Skin epidermis (tissue), 12 donors: ENCODE results near the gene FAT3.

Experiments used
- H3K27ac ChIP-seq, 21 experiments: fragments of 200-600 bp; sonication (generic) in 11 of 21; one replicate each; pipeline ENCODE4 v1.5.0; 2020; ENCODE audit warnings: mild to moderate bottlenecking in 3 of 21, inconsistent platforms in 2 of 21, moderate library complexity in 2 of 21
- H3K4me3 ChIP-seq, 7 experiments: fragments of 200-600 bp; sonication (generic) in 2 of 7; one replicate each; pipeline ENCODE4 v1.5.0; 2020; ENCODE audit warnings: inconsistent platforms in 2 of 7, mild to moderate bottlenecking in 2 of 7, moderate library complexity in 1 of 7

FAT3 gene

GRCh38 chr11:92269841-92270240 is 45.2 kb downstream of the FAT3 start:
- no peak overlapping the region for H3K4me3 ChIP-seq
- H3K27ac ChIP-seq, result no peak overlapping the region

- Histone ChIP-seq H3K27ac (no peak overlapping the region), H3K4me3 (no peak overlapping the region)
These were observed 48.0 kb downstream of the FAT3 start for GRCh38 chr11:92272651-92273050.
